GM19455 (cell line): ENCODE measurements around the gene RXRA.

Experiments used
- ATAC-seq: cut with Tn5 transposase; IDR thresholded peaks from one replicate; pipeline ENCODE4 v1.9.1; 2021; ENCODE audit not compliant: unreplicated experiment

The RXRA gene

DNA sequence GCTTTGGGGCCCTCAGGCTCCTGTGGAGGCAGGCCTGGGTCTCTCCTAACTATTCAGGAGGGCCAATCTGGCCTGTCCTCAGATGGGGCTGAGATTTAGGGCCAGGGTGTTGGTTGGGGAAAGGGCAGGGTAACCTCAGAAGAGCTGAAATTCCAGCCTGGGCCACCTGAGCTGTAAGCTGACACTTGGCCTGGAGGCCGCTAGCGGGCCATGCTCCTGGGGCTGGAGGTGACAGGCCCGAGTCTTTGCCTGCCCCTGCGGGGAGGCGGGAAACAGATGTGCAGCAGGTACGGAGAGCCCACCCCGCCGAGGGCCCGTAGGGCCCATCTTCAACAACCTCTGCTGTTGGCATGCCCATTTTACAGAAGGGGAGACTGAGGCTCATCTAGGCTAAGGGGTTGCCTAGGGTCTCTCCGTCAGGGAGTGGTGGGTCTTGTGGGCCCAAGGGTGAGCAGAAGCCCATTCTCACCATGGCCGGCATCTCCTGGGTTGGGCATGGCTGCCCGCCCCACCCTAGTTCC is 69.5 kb downstream of the RXRA start:
- no peak for ATAC-seq

DNA sequence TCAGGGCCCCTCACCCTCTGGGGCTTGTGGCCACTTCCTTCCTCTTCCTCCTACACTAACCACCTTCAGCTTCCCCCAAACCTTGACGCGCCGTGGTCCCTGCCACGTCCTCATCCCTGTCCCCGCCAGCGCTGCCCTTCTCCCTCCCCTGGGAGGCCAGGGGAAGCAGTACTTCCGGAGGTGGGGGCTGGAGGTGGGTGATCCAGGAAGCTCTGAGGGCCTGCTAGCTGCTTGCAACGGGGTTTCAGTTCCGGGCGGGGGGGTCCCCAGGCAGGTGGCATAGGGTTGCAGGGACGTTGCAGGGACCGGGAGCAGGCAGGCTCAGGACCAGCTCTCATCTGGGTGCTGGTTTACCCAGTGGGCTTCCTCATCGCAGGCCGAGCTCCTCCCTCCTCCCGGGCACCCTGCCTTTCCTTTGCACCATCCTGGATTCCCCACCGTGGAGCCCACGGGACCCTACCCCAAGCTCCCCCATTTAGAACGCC is 70.0 kb downstream of the RXRA start:
- ATAC-seq, result no peak

DNA sequence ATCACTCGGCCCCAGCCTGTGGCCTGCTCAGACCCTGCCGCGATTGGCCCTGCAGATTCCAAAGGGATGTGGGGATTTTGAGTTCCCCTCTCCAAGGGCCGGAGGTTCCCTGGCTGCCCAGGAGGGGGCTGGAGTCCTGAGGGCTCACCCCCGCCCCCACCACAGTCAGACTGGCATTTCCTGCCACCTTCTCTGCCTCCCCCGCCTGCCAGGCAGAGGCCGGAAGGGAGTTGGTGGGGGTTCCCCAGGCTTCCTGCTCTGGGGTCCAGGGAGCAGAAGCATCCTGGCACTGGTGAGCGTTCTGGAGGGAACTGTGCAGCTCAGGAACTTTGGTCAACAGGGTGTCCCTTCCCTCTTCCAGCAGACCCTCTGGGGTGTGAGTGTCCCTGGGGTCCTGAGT is 70.6 kb downstream of the RXRA start:
- ATAC-seq, result no peak

DNA sequence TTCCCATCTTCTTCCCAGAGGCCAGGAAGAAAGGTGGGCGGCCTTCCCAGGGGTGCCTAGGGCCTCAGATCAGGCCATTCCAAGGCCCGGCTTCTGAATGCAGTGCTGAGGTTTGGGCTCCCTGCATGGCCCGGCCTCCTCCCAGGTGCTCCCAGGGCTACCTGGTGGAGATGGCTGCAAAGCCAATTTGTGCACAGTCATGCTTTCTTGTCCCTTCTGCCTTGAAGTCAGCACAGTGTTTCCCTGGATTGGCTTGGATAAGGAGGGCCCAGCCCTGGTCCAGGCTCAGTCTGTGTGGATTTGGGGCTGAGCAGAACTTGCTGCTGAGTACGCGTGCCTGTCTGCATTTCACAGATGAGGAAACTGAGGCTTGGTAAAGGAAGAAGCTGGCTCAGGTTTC is 72.5 kb downstream of the RXRA start:
- no peak for ATAC-seq

DNA sequence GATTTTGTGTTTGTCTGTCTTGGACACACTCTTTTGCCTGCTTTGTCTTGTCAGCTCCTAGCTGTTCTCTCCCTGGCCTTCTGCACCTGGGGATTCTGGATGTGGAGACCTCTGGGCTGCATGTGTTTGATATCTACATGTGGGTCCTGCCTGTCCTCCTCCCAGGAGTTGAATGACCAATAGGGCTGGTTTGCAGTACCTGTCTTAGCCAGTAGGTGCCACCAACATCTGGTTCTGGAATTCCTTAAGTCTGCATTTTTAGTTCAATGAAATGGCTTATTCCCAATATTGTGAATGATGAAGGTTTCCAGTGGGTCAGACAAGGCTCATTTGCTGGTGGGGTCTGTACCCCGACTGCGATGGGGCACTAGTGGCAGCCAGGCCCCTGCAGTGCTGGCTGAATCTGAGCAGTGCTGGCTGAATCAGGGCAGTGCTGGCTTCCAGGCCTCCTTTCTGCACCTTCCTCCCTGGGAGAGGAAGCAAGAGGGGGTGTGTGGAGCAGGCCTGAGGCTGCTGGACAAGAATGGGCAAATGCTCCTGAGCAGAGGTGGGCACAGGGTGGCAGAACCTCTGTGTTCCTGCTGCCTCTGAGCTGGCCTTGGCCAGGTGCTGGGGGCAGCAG is 73.3 kb downstream of the RXRA start:
- no peak for ATAC-seq

DNA sequence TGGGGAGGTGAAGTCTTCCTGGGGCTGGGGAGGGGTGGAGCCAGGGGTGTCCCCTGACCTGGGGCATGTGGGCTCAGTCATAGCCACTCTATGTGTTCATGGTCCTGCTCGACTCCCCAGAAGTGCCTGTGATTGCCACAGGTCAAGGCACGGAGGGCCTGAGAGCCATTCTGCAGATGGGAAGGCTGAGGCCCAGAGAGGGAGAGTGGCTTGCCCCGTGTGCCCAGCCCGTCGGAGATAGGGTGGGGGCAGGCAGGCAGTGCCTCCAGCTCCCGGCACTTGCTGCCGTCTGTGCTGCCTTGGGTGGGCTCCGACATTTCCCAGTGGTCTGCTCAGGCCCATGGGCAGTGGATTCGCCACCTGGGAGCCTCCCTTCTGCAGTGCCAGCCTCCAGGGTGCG is 74.0 kb downstream of the RXRA start:
- no peak for ATAC-seq

DNA sequence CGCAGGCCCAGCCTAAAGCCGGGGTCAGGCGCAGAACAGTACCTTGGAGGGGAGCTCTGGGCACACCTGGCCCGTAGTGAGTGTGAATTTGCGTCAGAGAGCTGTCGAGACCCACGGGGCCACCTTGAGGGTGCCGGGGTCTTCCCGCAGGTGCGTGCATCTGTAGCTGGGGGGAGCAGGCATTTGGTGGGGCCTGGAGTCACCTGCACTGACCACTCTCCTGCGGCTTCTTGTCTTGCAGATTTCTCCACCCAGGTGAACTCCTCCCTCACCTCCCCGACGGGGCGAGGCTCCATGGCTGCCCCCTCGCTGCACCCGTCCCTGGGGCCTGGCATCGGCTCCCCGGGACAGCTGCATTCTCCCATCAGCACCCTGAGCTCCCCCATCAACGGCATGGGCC is 75.1 kb downstream of the RXRA start:
- no peak for ATAC-seq

DNA sequence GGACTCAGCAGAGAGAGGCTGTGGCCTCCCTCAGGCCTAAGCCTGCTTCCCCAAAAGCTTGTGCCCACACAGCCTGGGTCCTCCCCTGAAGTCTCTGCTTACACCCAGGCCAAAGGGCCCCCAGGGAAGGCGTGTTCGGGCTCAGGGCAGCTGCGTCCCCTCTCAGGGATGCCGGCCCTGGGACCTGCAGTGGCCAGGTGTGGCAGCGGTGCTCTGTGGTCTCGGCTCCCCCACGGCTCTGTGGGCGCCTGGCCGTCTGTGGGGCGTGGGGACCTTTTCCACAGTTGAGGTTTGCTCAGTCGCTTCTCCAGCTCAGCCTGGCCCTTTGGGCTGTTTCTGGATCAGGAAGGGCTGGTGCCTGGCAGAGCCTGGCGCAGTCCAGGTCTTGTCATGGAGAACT is 75.9 kb downstream of the RXRA start:
- no peak for ATAC-seq

DNA sequence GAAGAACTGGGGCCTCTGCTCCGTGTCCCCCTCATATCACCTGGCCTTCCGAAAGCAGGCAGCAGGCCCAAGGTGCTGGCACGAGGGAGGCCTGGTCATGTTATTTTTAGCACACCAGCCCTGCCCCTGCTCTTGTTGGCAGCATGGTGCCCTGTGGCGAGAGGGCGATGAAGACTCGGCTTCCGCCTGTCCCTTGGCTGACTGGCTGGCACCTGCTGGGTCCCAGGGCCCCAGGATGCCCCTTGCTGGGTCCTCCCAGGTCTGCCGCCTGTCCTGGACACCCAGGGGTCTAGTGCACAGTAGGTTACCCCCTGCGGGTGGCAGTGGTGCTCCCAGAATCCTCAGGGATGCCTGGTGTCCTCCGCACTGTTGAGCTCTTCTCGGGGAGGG is 77.0 kb downstream of the RXRA start:
- no peak for ATAC-seq

DNA sequence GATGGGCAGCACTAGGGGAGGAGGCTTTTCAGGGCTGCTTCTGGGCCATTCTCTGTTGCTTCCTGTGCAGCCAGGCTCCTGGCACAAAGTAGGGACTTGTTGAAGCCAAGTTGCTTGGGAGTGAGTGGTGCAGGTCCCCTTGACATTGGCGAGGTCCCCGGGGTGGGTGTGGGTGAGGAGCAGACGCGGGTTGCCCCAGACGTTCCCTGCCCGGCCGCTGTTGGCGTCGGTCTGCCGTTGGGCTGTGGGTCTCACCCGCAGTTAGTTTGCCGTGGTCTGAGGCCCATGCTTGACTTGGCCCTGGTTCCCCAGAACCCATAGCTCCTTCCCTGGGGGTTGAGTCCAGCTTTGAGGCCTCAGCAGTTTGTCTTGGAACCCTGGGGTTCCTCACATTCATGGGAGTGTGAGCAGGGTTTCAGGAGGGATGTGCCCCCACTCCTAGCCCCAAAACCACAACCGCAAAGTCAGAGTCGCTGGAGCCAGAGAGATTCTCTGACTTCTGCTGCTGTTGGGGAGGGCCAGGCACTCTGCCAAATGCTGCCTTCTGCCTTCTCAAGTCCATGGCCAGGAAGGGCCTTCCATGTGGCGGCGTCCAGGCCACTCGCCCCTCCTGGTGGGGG is 77.5 kb downstream of the RXRA start:
- ATAC-seq, result no peak

DNA sequence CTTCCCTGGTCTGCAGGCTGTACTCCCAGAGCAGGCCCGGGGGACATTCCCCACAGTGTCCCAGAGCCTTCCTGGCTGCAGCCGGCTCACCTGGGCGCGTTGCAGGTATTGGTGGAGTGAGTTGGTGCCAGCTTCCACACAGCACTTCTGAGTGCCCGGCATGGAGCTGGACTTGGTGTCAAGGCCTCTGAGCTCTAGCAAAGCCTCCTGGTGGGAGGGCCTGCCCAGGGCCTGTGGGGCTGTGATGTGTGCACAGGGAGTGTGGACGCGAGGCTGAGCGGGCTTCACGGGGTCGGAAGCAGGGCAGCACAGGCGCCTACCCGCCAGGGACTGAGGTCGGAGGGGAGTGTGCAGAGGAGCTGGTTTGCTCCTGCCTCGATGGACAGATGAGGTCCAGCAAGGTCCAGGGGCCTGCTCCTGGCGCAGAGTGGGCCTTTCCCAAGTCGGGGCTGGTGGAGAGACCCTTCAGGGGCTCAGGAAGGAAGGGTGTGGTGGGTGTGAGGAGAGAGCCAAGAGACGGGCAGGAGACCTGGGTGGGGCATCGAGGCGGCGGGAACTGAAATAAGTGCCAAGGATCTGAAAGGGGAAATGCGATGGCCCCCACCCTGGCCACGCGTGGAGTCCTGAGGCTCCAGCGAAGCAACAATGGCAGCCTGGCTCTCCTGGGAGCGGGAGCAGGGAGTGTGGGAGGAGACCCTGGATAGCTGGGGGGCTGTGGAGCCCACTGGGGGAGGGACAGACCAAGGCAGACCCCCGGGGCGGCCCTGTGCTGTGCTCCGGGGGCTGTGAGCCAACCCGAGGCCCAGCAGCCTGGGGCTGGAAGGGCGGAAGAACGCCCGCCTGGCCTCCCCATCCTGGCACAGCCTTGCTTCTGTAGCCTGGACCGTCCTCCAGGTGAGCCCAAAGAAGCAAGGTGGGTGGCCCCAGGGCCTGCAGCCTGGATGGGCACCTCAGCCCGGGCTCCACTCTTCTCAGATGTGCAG is 78.4 kb downstream of the RXRA start:
- no peak for ATAC-seq

DNA sequence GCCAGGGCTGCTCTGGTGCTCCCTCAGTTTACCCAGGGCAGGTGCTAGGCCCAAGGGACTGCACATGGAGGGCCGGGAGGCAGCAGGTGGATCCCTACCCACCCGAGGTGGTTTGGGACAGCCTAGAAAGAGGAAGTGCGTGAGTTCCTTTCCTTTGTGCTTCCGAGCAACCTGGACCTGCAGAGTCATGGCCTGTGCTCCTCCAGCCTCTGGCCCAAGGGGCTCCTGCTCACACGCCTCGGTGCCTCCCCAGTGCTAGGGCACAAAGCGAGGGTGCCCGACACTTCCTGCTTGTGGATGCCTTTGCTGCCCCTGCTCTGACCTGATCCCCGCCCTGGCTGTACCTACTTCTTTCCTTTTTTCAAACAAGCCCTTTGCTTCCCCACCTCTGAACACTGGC is 79.3 kb downstream of the RXRA start:
- ATAC-seq, result no peak

DNA sequence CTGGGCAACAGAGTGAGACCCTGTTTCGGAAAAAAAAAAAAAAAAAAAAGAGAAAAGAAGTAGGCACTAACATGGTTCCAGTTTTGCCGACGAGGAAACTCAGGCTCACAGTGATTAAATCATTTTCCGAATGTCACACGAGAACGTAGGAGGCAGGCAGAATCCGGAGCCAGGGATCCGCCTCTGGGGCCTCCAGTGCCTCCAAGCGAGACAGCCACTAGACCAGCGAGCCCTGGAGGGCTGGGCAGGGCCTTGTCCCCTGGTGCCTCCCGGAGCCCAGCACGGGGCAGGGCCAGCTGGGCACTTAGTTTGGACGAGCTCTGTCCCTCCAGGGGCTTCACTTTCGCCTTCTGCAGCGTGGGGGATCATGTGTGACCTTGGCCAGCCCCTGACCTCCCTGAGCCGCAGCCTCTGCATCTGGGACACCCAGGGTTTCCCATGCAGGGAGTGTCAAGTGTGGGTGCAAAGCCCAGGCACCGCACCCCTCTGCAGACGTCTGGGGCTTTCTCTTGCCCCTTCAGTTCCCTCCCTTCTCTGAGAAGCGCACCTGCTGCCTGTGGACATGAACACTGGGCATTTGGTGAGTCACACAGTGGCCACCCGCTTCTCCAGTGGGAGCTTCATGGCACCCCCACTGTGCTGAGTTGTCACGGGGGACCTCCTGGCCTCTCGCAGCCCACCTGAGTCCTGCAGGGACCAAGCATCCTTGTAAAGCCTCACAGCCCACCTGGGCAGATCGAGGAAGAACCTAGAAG is 80.3 kb downstream of the RXRA start:
- ATAC-seq, result no peak

DNA sequence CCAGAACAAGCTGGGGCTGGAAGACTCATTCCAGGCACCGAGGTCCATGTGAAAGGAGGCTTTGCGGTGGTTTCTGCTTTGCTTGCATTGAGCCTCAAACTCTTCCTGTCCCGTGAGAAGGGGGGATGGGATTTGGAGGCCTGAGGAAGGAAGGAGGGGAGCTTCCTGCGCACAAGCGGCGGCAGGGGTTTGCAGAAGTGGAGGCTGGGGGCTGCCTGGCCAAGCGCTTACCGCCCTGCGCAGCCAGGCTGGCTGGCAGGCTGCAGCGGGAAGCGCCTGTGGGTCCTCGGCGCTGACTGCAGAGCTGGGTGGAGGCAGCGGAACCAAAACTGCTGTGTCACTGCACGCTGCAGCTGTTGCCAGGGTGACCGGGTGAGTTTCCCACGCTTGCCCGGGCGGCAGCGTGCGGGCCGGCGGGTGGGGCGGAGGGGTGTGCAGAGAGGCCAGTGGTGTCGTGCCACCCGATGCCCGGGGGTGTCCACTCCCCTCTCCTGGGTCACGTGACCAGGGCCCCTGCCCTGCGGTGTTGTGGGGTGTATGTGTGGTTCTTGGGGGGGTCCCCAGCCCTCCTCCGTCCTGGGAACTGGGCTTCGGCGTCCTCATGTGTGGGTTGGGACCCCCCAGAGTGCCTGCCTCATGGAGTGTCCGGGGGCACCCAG is 81.0 kb downstream of the RXRA start:
- no peak for ATAC-seq

DNA sequence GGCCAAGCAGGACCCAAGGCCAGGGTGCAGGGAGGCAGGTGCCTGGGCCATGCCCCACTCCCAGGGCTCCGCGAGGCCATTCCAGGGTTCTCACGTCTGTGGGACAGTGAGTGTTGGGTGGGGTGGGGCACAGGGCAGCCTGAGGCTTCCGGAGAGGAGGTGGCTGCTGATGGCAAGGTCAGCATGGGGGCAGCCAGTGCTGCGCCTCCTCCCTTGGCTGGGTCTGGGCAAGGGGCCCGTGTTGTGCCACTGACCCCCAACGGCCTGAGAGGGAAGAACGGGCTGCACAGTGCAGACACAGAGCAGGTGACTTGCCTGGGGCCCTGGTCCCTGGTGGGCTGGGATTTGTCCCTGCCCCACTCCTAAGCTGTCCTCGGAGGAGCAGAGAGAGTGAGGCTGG is 82.1 kb downstream of the RXRA start:
- no peak for ATAC-seq

DNA sequence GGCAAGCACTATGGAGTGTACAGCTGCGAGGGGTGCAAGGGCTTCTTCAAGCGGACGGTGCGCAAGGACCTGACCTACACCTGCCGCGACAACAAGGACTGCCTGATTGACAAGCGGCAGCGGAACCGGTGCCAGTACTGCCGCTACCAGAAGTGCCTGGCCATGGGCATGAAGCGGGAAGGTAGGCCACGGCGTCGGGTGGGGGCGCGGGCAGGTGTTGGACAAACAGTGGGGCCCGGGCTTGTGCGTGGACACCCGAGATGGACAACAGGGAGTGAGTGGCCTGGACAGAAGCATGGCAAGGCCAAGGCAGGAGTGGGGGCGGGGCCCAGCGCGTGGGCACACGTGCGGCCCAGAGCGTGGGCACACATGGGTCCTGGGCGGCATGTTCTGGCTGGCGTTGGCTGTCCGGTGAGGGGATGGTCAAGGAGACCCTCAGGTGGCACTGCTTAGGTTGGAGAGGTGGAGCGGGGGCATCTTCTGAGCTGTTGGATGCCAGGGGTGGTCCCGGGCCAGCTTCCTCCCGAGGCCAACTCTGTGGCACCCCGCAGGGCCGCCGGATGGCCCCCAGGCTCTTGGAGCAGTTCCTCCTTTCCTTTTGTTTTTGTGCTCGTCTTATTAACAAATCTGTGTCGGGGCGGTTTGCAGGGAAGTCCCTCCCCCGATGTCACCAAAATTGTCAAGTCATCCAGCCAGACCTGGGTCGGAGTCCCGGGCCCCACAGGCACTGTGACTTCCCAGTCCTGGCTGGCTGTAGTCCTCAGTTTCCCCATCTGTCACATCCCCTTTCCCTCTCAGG is 82.9 kb downstream of the RXRA start:
- ATAC-seq, result no peak

DNA sequence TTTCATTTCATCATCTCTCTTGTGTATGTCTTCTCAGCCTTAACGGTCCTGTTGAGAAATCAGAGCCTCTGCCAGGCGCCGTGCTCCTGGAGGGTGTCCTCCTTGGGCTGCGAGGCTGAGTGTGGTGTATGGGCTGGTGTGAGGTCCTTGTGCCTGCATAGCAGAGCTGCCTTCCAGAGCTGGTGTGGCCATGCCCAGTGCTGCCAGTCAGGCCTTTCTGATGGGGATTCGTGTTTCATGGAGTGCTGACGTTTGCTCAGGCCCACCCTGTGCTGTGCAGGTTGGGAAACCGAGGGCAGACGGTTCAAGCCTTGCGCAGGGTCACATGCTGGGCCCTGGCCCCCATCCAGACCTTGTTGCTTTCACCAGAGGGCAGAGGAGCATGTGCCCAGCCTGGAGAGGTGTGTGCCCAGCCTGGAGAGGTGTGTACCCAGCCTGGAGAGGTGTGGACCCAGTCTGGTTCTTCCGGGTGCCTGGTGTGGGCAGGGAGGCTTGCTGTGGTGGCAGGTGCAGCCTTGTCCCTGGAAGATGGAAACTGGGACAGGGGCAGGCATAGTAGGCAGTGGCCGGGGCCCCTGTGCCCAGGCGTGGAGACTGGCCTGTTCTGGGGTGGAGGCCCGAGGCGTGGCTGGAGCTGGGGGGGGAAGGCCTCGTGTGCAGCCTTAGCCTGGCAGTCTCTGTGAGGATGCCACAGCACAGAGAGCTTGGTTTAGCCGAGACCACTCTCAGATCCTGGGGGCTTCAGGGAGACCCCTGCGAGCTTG is 84.0 kb downstream of the RXRA start:
- ATAC-seq, result no peak

DNA sequence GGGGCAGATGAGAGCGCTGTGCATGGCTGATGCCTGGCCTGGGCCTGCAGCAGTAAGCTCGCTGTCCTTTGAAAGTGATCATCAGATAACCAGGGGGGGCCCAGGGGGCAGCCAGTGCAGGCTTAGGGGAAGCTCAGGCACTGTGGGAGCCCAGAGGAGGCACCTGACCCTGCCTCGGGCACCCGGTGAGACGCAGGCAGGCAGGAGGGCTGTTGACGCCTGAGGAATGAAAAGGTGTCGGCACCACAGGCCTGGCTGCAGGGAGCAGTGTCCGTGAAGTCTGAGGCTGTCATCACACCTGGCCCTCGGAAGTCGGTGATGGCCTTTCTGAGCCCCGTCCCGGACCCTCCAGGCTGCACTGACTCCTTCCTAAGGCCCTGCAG is 84.6 kb downstream of the RXRA start:
- no peak for ATAC-seq
